IMR-90 (cell line): ENCODE measurements around the gene PFKL. TPM values are rescaled to one million over a fixed set of nuclear protein-coding genes. Genes with fewer than 3 reads are reported as not detected.

Experiments
- ATAC-seq: fragments of 200-7000 bp; cut with Tn5 transposase; 2 replicates; pipeline ENCODE4 v1.9.1; 2020; ENCODE audit warnings: low read depth, mild to moderate bottlenecking, moderate library complexity
- BruUV-seq: library from RNA; stranded (reverse); fragments of 400-500 nt; replicated peaks from 2 replicates; lab custom pipeline; 2021; lab: Mats Ljungman, UMichigan
- CTCF ChIA-PET: fragments of 300-600 bp; formaldehyde crosslinking; extraction: SDS; loops from one replicate; lab custom pipeline; 2021; ENCODE audit warnings: antibody characterized with exemption; lab: Yijun Ruan, JAX
- POLR2A ChIA-PET: fragments of 300-600 bp; sonication (Branson Sonifier 250); formaldehyde crosslinking; loops from one replicate; lab custom pipeline; 2022; ENCODE audit warnings: antibody characterized with exemption; ENCODE audit not compliant: unreplicated experiment; lab: Charles Lee
- DNase-seq: peaks from one replicate; pipeline ENCODE4 v3.0.0; 2013
- H2AFZ ChIP-seq: replicated peaks from 2 replicates; pipeline ENCODE3; 2013; ENCODE audit warnings: low read length, mild to moderate bottlenecking; ENCODE audit not compliant: poor library complexity
- H2AK5ac ChIP-seq: 2 replicates; pipeline ENCODE4 v1.6.1; 2013; ENCODE audit warnings: low read depth, low read length, inconsistent platforms
- H2AK9ac ChIP-seq: replicated peaks from 2 replicates; pipeline ENCODE3; 2013; ENCODE audit warnings: mild to moderate bottlenecking, low read depth, low read length, moderate library complexity; ENCODE audit not compliant: poor library complexity
- H2BK120ac ChIP-seq: 2 replicates; pipeline ENCODE4 v1.6.1; 2013; ENCODE audit warnings: low read depth, low read length, inconsistent platforms
- H2BK15ac ChIP-seq: 3 replicates; pipeline ENCODE4 v1.6.1; 2013; ENCODE audit warnings: low read depth, low read length, inconsistent platforms
- H2BK20ac ChIP-seq: 2 replicates; pipeline ENCODE4 v1.6.1; 2013; ENCODE audit warnings: low read depth, mild to moderate bottlenecking, inconsistent platforms, low read length, moderate library complexity
- H2BK5ac ChIP-seq: 2 replicates; pipeline ENCODE4 v1.6.1; 2013; ENCODE audit warnings: mild to moderate bottlenecking, low read depth, low read length, inconsistent platforms; ENCODE audit not compliant: poor library complexity, severe bottlenecking
- H3K14ac ChIP-seq: replicated peaks from 2 replicates; pipeline ENCODE4 v1.6.1; 2013; ENCODE audit warnings: low read depth, low read length, inconsistent platforms
- H3K18ac ChIP-seq: 2 replicates; pipeline ENCODE4 v1.6.1; 2013; ENCODE audit warnings: low read depth, low read length, control low read depth
- H3K23ac ChIP-seq: 2 replicates; pipeline ENCODE4 v1.6.1; 2013; ENCODE audit warnings: low read depth, low read length, inconsistent platforms
- H3K27ac ChIP-seq: 2 replicates; pipeline ENCODE4 v1.5.1; 2013; ENCODE audit warnings: mild to moderate bottlenecking, control low read depth, low read length; ENCODE audit not compliant: insufficient read depth
- H3K27me3 ChIP-seq: 2 replicates; pipeline ENCODE4 v1.6.1; 2013; ENCODE audit warnings: low read length; ENCODE audit not compliant: control insufficient read depth, insufficient read depth
- H3K36me3 ChIP-seq: 2 replicates; pipeline ENCODE4 v1.6.1; 2013; ENCODE audit warnings: low read length, mixed read lengths; ENCODE audit not compliant: control insufficient read depth, insufficient read depth
- H3K4ac ChIP-seq: 2 replicates; pipeline ENCODE4 v1.6.1; 2013; ENCODE audit warnings: low read depth, low read length, inconsistent platforms
- H3K4me1 ChIP-seq: 2 replicates; pipeline ENCODE4 v1.6.1; 2013; ENCODE audit warnings: low read length, mixed read lengths; ENCODE audit not compliant: control insufficient read depth, insufficient read depth
- H3K4me2 ChIP-seq: 2 replicates; pipeline ENCODE4 v1.6.1; 2013; ENCODE audit warnings: low read depth, mild to moderate bottlenecking, control low read depth, low read length, moderate library complexity
- H3K4me3 ChIP-seq: 2 replicates; pipeline ENCODE4 v1.5.1; 2013; ENCODE audit warnings: low read depth, mild to moderate bottlenecking, control low read depth, low read length, moderate library complexity; ENCODE audit not compliant: insufficient read depth
- H3K56ac ChIP-seq: 2 replicates; pipeline ENCODE4 v1.6.1; 2013; ENCODE audit warnings: low read length, inconsistent platforms; ENCODE audit not compliant: insufficient read depth; ENCODE audit errors: extremely low read depth
- H3K79me1 ChIP-seq, 2 experiments: 2 replicates each; pipeline ENCODE4 v1.6.1; 2013; ENCODE audit warnings: low read length in 2 of 2, inconsistent platforms in 1 of 2, low read depth in 1 of 2
- H3K9ac ChIP-seq: 2 replicates; pipeline ENCODE4 v1.6.1; 2013; ENCODE audit warnings: low read depth, low read length, control low read depth
- H3K9me1 ChIP-seq: 2 replicates; pipeline ENCODE4 v1.6.1; 2013; ENCODE audit warnings: low read length, inconsistent platforms; ENCODE audit not compliant: insufficient read depth
- H3K9me3 ChIP-seq: 2 replicates; pipeline ENCODE4 v1.6.1; 2013; ENCODE audit warnings: low read length; ENCODE audit not compliant: control insufficient read depth, insufficient read depth
- H4K20me1 ChIP-seq: 2 replicates; pipeline ENCODE4 v1.6.1; 2013; ENCODE audit warnings: low read length, inconsistent platforms; ENCODE audit not compliant: insufficient read depth
- H4K5ac ChIP-seq: 2 replicates; pipeline ENCODE4 v1.6.1; 2013; ENCODE audit warnings: mild to moderate bottlenecking, low read depth, low read length, control low read depth
- H4K8ac ChIP-seq, 2 experiments: 2 replicates each; pipeline ENCODE4 v1.6.1; 2013; ENCODE audit warnings: low read depth in 2 of 2, low read length in 2 of 2, control low read depth in 1 of 2, inconsistent platforms in 1 of 2
- H4K91ac ChIP-seq: 2 replicates; pipeline ENCODE4 v1.6.1; 2013; ENCODE audit warnings: low read depth, low read length, inconsistent platforms; ENCODE audit not compliant: insufficient read depth
- BHLHE40 ChIP-seq: fragments of 150-350 bp; IDR thresholded peaks from 2 replicates; pipeline ENCODE4 v1.6.1; 2016; ENCODE audit warnings: mild to moderate bottlenecking, low read depth, low read length
- CEBPB ChIP-seq: IDR thresholded peaks from 2 replicates; pipeline ENCODE4 v1.6.1; 2012; ENCODE audit warnings: low read depth, low read length, improper control_type of control experiment
- MAFK ChIP-seq: IDR thresholded peaks from 2 replicates; pipeline ENCODE4 v1.6.1; 2012; ENCODE audit warnings: low read depth, low read length, improper control_type of control experiment
- MXI1 ChIP-seq: IDR thresholded peaks from 2 replicates; pipeline ENCODE4 v1.6.1; 2012; ENCODE audit warnings: low read depth, mild to moderate bottlenecking, low read length, moderate library complexity, borderline replicate concordance
- NFE2L2 ChIP-seq: fragments of 150-350 bp; IDR thresholded peaks from 2 replicates; pipeline ENCODE4 v1.6.1; 2016; ENCODE audit warnings: low read depth, mild to moderate bottlenecking, low read length
- POLR2A ChIP-seq: IDR thresholded peaks from 2 replicates; pipeline ENCODE4 v1.6.1; 2012; ENCODE audit warnings: mild to moderate bottlenecking, low read depth, low read length
- RAD21 ChIP-seq: IDR thresholded peaks from 2 replicates; pipeline ENCODE4 v1.6.1; 2012; ENCODE audit warnings: low read length, improper control_type of control experiment
- RFX5 ChIP-seq: IDR thresholded peaks from 2 replicates; pipeline ENCODE4 v1.8.0; 2012; ENCODE audit warnings: low read depth, mild to moderate bottlenecking, low read length, moderate library complexity
- WGBS, 2 experiments: methylation state at CpG; one replicate each; pipeline versions ENCODE4 v1.1.5 to v1.1.7; 2013; ENCODE audit warnings: missing lambda C conversion rate in 2 of 2; ENCODE audit not compliant: insufficient read length in 1 of 2; ENCODE audit errors: extremely low coverage in 2 of 2; 5-methylcytosine and 5-hydroxymethylcytosine counted together
- dilution Hi-C: fragments of 300-500 bp; cut with HindIII; formaldehyde crosslinking; loops from one replicate; pipeline ENCODE4 v1.14.3; 2018; ENCODE audit warnings: low sequenced_read_pairs; ENCODE audit not compliant: unreplicated experiment
- in situ Hi-C: fragments of 300-500 bp; cut with MboI; formaldehyde crosslinking; loops from 3 replicates; pipeline ENCODE4 v1.14.3; 2019; ENCODE audit warnings: low sequenced_read_pairs, inconsistent platforms, mixed read lengths
- intact Hi-C: fragments of 100-400 bp; cut with micrococcal nuclease; formaldehyde crosslinking; loops from 2 replicates; pipeline ENCODE4 v1.10.0; 2022
- polyA plus RNA-seq, 3 experiments: library from polyadenylated mRNA; depleted of rRNA; stranded (reverse); fragments of >200 nt; gene quantifications; 2 replicates each; pipeline ENCODE4 v1.2.3, GENCODE V29; 2012; ENCODE audit warnings: low replicate concordance in 1 of 3
- total RNA-seq: library from RNA; depleted of rRNA; stranded (reverse); fragments of >200 nt; gene quantifications from 2 replicates; pipeline ENCODE4 v1.2.3, GENCODE V29; 2012
- TF ChIP-seq, protein P1 (sequence below): fragments of 150-350 bp; IDR thresholded peaks from 2 replicates; pipeline ENCODE4 v1.6.1; 2017; ENCODE audit warnings: mild to moderate bottlenecking, antibody characterized with exemption, low read length, low read depth

The PFKL gene
- total and polyA plus RNA-seq, 2 of the 4 experiments (the other 2 are of a cell fraction): 103 to 126 TPM

DNA sequence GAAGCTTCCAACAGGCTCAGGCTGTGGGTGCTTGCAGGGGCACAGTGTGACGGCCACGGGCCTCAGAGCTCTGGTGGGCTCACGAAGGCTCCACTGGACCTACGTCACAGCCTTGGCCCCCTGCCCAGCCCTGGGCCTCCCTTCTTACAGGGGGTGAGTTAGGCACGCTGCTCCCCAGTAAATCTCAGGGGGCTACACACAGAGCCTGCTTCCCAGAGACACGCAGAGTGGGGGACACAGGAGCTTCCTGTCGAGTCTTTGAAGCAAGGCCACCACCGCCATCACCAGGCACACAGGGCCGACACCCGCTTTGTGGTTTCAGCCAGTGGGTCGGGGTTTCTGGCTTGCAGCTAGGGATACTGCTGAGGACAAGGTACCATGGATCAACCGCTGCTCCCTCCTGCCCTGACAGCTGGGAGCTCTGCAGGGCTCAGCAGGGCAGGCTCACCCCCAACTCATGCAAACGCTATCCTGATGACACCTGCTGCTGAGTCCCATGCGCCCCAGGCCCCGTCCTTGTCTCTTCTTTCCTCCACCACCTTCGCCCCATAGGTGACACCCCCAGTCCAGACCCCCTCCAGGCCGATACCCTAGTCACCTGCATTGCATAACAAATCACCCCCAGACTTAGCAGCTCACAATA, 44.8 kb downstream of the PFKL start:
- WGBS, 2 experiments: 74% methylated on average over 5 of the region's 17 CpGs; no CpG with 5 or more reads in 1 of the 2 experiments
- DNase-seq (no peak), ATAC-seq (no peak)
- CTCF ChIA-PET: no interaction called here
- H4K20me1 ChIP-seq: no peaks in the 10 kb centered on the region
- H2AFZ ChIP-seq: no peak overlapping the region
- no peak overlapping the region for H3K14ac ChIP-seq
- H3K9me3 ChIP-seq: no peaks in the 10 kb centered on the region
- peaks cover 5% of the 10 kb centered on the region; the same call in 1 of the 2 replicates for H3K9me1 ChIP-seq
- H4K91ac ChIP-seq: no peak overlapping the region
- H3K79me1 ChIP-seq: no peaks in the 10 kb centered on the region
- dilution Hi-C loops: no loop called here
- H4K8ac ChIP-seq: no peak overlapping the region
- TF ChIP-seq RAD21 (no peak), RFX5 (no peak), POLR2A (no peak), MAFK (no peak), MXI1 (no peak), BHLHE40 (no peak), CEBPB (no peak), NFE2L2 (no peak)
- TF ChIP-seq, protein P1, sequence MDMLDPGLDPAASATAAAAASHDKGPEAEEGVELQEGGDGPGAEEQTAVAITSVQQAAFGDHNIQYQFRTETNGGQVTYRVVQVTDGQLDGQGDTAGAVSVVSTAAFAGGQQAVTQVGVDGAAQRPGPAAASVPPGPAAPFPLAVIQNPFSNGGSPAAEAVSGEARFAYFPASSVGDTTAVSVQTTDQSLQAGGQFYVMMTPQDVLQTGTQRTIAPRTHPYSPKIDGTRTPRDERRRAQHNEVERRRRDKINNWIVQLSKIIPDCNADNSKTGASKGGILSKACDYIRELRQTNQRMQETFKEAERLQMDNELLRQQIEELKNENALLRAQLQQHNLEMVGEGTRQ: no peak
- no peak overlapping the region for H2AK5ac ChIP-seq
- no peak overlapping the region for H2BK20ac ChIP-seq
- no TSS peak for BruUV-seq
- H3K36me3 ChIP-seq: no peaks in the 10 kb centered on the region
- no peak overlapping the region for H3K4ac ChIP-seq
- no peak overlapping the region for H3K18ac ChIP-seq
- no peak overlapping the region for H3K4me2 ChIP-seq
- POLR2A ChIA-PET: no interaction called here
- H3K27ac ChIP-seq: no peak overlapping the region
- peaks cover 33% of the 10 kb centered on the region for H3K27me3 ChIP-seq
- H2BK120ac ChIP-seq: no peak overlapping the region
- H3K23ac ChIP-seq: no peak overlapping the region
- H3K4me1 ChIP-seq: peaks cover 1% of the 10 kb centered on the region; the same call in 1 of the 2 replicates
- in situ Hi-C loops: no loop called here
- no peak overlapping the region for H3K9ac ChIP-seq
- no peak overlapping the region for H4K5ac ChIP-seq
- no peak overlapping the region for H3K56ac ChIP-seq
- intact Hi-C loops: no loop called here
- no peak overlapping the region for H2AK9ac ChIP-seq
- H2BK15ac ChIP-seq: no peak overlapping the region
- H2BK5ac ChIP-seq: no peak overlapping the region
- H3K4me3 ChIP-seq: no peak overlapping the region
